Natural killer cell treated with Interleukin-12 subunit alpha and Interleukin-12 subunit beta and Interleukin-15 and Interleukin-18, amount 100 ng/mL, for 72 hours (primary cell): ENCODE data around the gene DEFB131B. TPM values are rescaled to one million over a fixed set of nuclear protein-coding genes. Genes with fewer than 3 reads are reported as not detected.
A peak's percentile ranks its signal among the peaks of the same experiment; 100 is the strongest.

ENCODE experiments used
- ATAC-seq, 2 donors: fragments of 150-1000 bp; cut with Tn5 transposase in 1 of 2; sonication (Bioruptor Pico), chemical (Tn5 transposase) in 1 of 2; 2 replicates each; pipeline ENCODE4 v1.10.0; 2021
- DNase-seq: peaks from one replicate; pipeline ENCODE4 v3.0.0; 2022; ENCODE audit warnings: low spot score
- H3K27ac Mint-ChIP-seq, 2 donors: 1 replicate in 1 of 2; 2 replicates in 1 of 2; pipeline ENCODE4 v1.8.0; 2022; ENCODE audit warnings: mixed read lengths in 2 of 2, mild to moderate bottlenecking in 1 of 2, moderate library complexity in 1 of 2
- H3K27me3 Mint-ChIP-seq, 2 donors: 1 replicate in 1 of 2; 2 replicates in 1 of 2; pipeline ENCODE4 v1.8.0; 2022; ENCODE audit warnings: mixed read lengths in 2 of 2
- H3K36me3 Mint-ChIP-seq: one replicate; pipeline ENCODE4 v1.8.0; 2022; ENCODE audit warnings: mixed read lengths
- H3K4me1 Mint-ChIP-seq, 2 donors: 1 replicate in 1 of 2; 2 replicates in 1 of 2; pipeline ENCODE4 v1.8.0; 2022; ENCODE audit warnings: low read depth in 2 of 2, mixed read lengths in 2 of 2, mild to moderate bottlenecking in 1 of 2
- H3K4me3 Mint-ChIP-seq: one replicate; pipeline ENCODE4 v1.8.0; 2022; ENCODE audit warnings: mixed read lengths
- H3K9me3 Mint-ChIP-seq: 2 replicates; pipeline ENCODE4 v1.8.0; 2022; ENCODE audit warnings: mixed read lengths
- total RNA-seq, 2 donors: library from RNA; stranded (reverse); gene quantifications; one replicate each; pipeline ENCODE4 v1.2.3, GENCODE V29; 2022

DEFB131B gene
- total RNA-seq, 2 donors from 2014 or later: not detected

DNA sequence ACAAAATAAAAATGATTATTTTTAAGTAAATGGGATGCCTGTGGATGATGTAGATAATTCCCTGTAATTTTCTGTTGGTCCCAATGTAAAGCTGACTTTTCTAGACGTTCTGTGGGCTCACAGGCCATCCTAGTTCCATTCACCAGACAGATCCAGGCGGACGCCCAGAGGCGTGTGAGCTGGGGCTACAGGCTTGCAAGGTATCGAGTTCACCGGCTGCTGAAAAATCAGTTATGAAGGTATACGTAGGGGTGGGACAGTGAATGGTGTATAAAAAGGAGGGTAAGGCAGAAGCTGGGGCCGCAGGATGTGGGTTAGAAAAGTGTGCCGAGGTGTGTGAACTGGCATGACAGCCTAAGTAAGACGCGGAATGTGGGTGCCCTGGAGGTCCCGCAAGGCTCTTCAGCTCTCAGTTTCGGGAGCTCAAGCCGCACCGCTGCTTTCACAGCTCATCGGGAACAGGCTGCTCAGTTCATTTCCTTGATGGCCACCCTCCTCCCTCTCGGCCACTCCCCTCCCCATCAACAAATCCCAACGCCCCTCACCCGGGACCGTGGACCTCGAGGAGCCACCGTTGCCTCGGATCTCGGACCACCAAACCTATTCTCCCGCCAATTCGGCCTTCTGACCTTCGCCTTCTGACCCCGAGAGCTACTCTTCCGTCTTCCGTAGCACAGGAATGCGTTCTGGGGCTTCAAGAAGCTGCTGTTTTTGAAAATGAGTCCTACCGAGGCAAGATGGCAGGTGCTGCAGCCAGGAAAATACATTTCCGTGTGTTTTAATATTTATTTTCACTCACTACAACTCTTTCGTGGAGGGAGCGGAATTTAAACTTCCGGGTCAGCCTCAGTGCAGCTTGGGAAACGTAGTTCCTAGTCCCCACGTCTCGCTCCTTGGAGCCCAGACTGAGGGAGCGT is 49.8 kb downstream of the DEFB131B start, which contains the start of gene XNDC1N:
XNDC1N (minus strand) TSS at position 775 of the 917 bp plus-strand sequence. CDS start 5,241 bp downstream, outside the sequence.
- DNase-seq (peak; percentile 80), ATAC-seq (peak; percentile 88 to 91)
- peaks cover 35 to 39% of the 10 kb centered on the region in 2 donors for H3K4me1 Mint-ChIP-seq
- no peaks in the 10 kb centered on the region for H3K9me3 Mint-ChIP-seq
- peak within 1 kb of the TSS; percentile 92 for H3K4me3 Mint-ChIP-seq
- no peaks in the 10 kb centered on the region for H3K27me3 Mint-ChIP-seq
- H3K27ac Mint-ChIP-seq: peak within 1 kb of the TSS; percentile 97 to 99
- no peaks in the 10 kb centered on the region for H3K36me3 Mint-ChIP-seq

DNA sequence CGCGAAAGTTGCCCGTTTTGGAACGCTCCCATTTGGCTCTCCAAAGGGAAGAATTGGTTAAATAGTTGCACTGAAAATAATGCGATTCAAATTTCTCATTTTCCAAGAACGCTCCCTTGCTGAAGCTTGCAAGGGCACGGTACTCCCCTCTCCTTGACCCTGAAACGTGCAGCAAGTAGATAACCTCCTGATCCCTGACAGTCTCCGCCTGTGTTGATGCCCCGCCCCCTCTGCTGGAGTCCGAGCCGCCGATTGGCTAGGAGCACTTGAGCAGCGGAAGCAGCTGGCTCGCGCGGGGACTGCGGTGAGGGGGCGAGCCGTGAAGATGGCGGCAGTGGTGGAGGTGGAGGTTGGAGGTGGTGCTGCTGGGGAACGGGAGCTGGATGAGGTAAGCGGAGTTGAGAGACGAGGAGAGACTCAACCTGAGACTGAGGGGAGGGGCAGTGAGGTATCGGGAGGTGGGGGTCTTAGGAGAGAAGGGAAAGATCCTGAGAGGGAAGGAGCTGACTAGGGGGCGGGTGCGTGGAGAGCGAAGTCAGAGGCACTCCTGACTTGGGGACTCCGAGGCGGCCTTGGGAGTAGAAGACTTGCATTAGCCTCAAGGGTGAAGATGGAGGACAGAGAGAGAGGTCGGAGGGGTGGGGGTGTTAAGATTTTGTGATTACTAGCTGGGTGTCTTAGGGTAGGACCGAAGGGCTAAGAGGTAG is 50.6 kb downstream of the DEFB131B start, which contains the start of gene RNF121:
RNF121 (plus strand) TSS at position 310 of the 707 bp plus-strand sequence; CDS start at position 326, 16 bp downstream.
- peak within 1 kb of the TSS; percentile 97 to 99 for H3K27ac Mint-ChIP-seq
- H3K27me3 Mint-ChIP-seq: no peaks in the 10 kb centered on the region
- DNase-seq (peak; percentile 98), ATAC-seq (peak; percentile 97 to 98)
- no peaks in the 10 kb centered on the region for H3K36me3 Mint-ChIP-seq
- H3K4me1 Mint-ChIP-seq: peaks cover 39 to 43% of the 10 kb centered on the region in 2 donors
- peak within 1 kb of the TSS; percentile 92 for H3K4me3 Mint-ChIP-seq
- H3K9me3 Mint-ChIP-seq: no peaks in the 10 kb centered on the region

- H3K27ac Mint-ChIP-seq: peak overlapping the region; percentile 97 to 99
- H3K9me3 Mint-ChIP-seq: no peaks in the 10 kb centered on the region
- no peak for ATAC-seq
- H3K4me1 Mint-ChIP-seq: peaks cover 45 to 49% of the 10 kb centered on the region in 2 donors
- H3K4me3 Mint-ChIP-seq: peak overlapping the region; percentile 92
- no peak for DNase-seq
- no peaks in the 10 kb centered on the region for H3K36me3 Mint-ChIP-seq
- H3K27me3 Mint-ChIP-seq: no peaks in the 10 kb centered on the region
Measured at GRCh38 chr11:71929491-71929890, 51.2 kb downstream of the DEFB131B start.

- no peak for DNase-seq
- Mint-ChIP-seq H3K9me3 (no peaks in the 10 kb centered on the region), H3K36me3 (no peaks in the 10 kb centered on the region), H3K4me1 (peaks cover 47 to 50% of the 10 kb centered on the region in 2 donors), H3K4me3 (peak overlapping the region; percentile 92), H3K27ac (peak overlapping the region; percentile 97 to 99), H3K27me3 (no peaks in the 10 kb centered on the region)
- ATAC-seq: no peak
Measured at GRCh38 chr11:71930556-71931244, 52.4 kb downstream of the DEFB131B start.

DNA sequence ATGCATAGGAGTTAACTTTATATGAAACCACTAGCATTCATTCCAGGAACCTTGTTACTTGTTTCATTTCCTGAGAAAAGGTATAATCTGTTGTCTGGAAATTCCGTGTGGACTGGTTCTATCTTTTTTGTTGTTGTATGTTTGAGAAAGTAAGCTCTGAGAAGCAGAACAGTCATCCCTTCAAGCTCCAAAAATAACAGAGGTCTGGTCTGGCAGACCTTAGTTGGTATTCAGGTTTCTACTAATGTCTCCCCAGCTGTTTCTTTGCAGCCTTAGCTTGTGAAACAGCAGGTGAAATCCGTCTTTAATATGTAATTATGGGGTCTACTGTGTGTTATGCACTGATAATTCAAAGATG is 53.0 kb downstream of the DEFB131B start:
- no peaks in the 10 kb centered on the region for H3K9me3 Mint-ChIP-seq
- no peak for DNase-seq
- peak overlapping the region; percentile 92 for H3K4me3 Mint-ChIP-seq
- H3K36me3 Mint-ChIP-seq: no peaks in the 10 kb centered on the region
- peaks cover 47 to 50% of the 10 kb centered on the region in 2 donors for H3K4me1 Mint-ChIP-seq
- no peaks in the 10 kb centered on the region for H3K27me3 Mint-ChIP-seq
- H3K27ac Mint-ChIP-seq: no peak overlapping the region
- no peak for ATAC-seq

DNA sequence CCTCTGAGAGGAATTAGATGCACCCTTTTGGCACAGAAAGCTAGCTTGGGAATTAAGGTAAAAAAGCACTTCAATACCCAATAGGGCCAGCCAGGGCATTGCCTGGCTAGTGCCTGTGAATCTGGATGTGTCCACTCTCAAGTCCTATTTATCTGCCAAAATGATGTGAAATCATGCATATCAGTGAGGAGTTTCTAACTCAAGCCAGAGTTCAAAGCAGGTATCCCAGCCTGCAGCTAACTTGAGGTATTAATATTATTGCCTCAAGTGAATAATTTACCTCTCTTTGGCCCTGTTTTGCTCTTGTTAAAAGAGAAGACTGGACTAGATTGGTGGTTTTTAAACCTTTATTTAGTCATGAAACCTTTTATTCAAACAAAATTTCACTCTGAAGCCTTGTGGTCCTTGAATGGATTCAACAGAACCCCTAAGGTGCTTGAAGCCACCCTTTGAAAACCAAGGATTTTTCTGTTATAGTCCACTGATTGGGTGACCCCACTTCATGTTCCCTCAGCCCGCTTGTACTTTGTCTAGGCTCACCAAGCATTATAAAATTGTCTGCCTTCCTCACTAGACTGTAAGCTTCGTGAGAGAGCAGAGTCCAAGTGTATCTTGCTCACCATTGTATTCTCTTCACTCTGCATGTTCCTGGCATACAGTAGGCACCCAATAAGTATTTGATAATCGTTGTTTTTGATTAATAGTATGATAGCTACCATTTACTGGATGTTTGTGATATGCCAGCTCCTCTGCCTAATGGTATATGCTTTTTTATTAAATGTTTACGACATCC is 55.1 kb downstream of the DEFB131B start:
- H3K27ac Mint-ChIP-seq: peak overlapping the region in 1 of 2 donors; percentile 50
- H3K4me3 Mint-ChIP-seq: no peak overlapping the region
- H3K36me3 Mint-ChIP-seq: peaks cover 4% of the 10 kb centered on the region
- ATAC-seq: no peak
- no peak for DNase-seq
- H3K27me3 Mint-ChIP-seq: no peaks in the 10 kb centered on the region
- H3K9me3 Mint-ChIP-seq: no peaks in the 10 kb centered on the region
- H3K4me1 Mint-ChIP-seq: peaks cover 43 to 48% of the 10 kb centered on the region in 2 donors

Other genes with a start within 250 kb of the DEFB131B start
- gene DEFB108B, start 45.3 kb upstream of the DEFB131B start, total RNA-seq: not detected
- 10 to 100 TPM in 1 of 2 donors, 1 to 10 TPM in 1; 9.5 to 29.0 TPM for gene XNDC1N, start 50.1 kb downstream of the DEFB131B start, total RNA-seq
- gene RNF121, start 50.6 kb downstream of the DEFB131B start, total RNA-seq: 10 to 100 TPM; 34.4 to 45.5 TPM
- 10 to 100 TPM; 16.5 to 20.6 TPM for gene IL18BP, start 120.5 kb downstream of the DEFB131B start, total RNA-seq
- 100 to 1,000 TPM; 181 to 216 TPM for gene NUMA1, start 202.1 kb downstream of the DEFB131B start, total RNA-seq
- gene LRRC51, start 202.4 kb downstream of the DEFB131B start, total RNA-seq: 1 to 10 TPM; 3.5 to 7.2 TPM
- gene LAMTOR1, start 224.8 kb downstream of the DEFB131B start, total RNA-seq: 10 to 100 TPM; 65.7 to 66.9 TPM
- under 1 TPM in 1 of 2 donors, not detected in 1; 0.45 TPM for gene TOMT, start 227.5 kb downstream of the DEFB131B start, total RNA-seq
- gene ANAPC15, start 234.2 kb downstream of the DEFB131B start, total RNA-seq: 10 to 100 TPM; 37.4 to 37.7 TPM